Measurements from ENCODE around the gene KIF23.

The KIF23 gene

GRCh38 chr15:69402816-69403215 lies 11.3 kb upstream of the KIF23 start:
- Histone ChIP-seq H3K4me2 (ENCODE audit: insufficient read depth, low read length, poor library complexity, severe bottlenecking) (no peak overlapping the region), H3K9ac (ENCODE audit: low read depth, low read length, poor library complexity) (no peak overlapping the region), H3K36me3 (replicated peaks in 1 of 2; ENCODE audit: control insufficient read depth in 2 of 2, insufficient read depth in 2 of 2, low read length in 2 of 2) (no peaks in the 10 kb centered on the region), H4K8ac (ENCODE audit: low read depth, low read length) (no peak overlapping the region), H2BK120ac (ENCODE audit: low read depth, low read length) (no peak overlapping the region), H3K18ac (ENCODE audit: low read length) (no peak overlapping the region), H3K9me3 (replicated peaks in 1 of 2; ENCODE audit: control insufficient read depth in 2 of 2, insufficient read depth in 1 of 2, low read depth in 1 of 2, low read length in 2 of 2) (no peaks in the 10 kb centered on the region), H3K4ac (ENCODE audit: low read length) (no peak overlapping the region), H2BK15ac (ENCODE audit: low read length) (no peak overlapping the region), H2BK5ac (ENCODE audit: low read length) (no peak overlapping the region), H3K4me1 (ENCODE audit: control insufficient read depth in 2 of 2, insufficient read depth in 1 of 2, low read depth in 1 of 2, low read length in 2 of 2) (peaks cover 0 to 4% of the 10 kb centered on the region in 2 donors), H3K79me1 (ENCODE audit: low read depth, low read length) (no peaks in the 10 kb centered on the region), H3K27me3 (ENCODE audit: control insufficient read depth in 3 of 3, insufficient read depth in 3 of 3, low read depth in 1 of 3, low read length in 3 of 3) (no peaks in the 10 kb centered on the region), H2AFZ (ENCODE audit: low read length) (no peak overlapping the region), H2AK5ac (ENCODE audit: low read depth, low read length) (no peak overlapping the region), H2BK12ac (ENCODE audit: low read length) (no peak overlapping the region), H3K14ac (ENCODE audit: low read length) (no peak overlapping the region), H3K27ac (replicated peaks; ENCODE audit: low read length) (no peak overlapping the region), H3K23ac (ENCODE audit: low read depth, low read length, poor library complexity) (no peak overlapping the region), H4K91ac (ENCODE audit: low read depth, low read length, poor library complexity) (no peak overlapping the region), H3K4me3 (ENCODE audit: low read length in 2 of 2) (no peak overlapping the region)
- DNase-seq (ENCODE audit: low spot score), result no peak
- WGBS, 2 donors (ENCODE audit: extremely low coverage in 2 of 2, insufficient read length in 2 of 2, insufficient replicate concordance in 1 of 2), result no CpG with 5 or more reads among the region's 2 CpGs

- Histone ChIP-seq H3K23ac (ENCODE audit: low read depth, low read length, poor library complexity) (no peak overlapping the region), H4K8ac (ENCODE audit: low read depth, low read length) (no peak overlapping the region), H3K4me3 (ENCODE audit: low read length in 2 of 2) (no peak overlapping the region), H3K18ac (ENCODE audit: low read length) (no peak overlapping the region), H3K4me2 (ENCODE audit: insufficient read depth, low read length, poor library complexity, severe bottlenecking) (no peak overlapping the region), H3K9me3 (replicated peaks in 1 of 2; ENCODE audit: control insufficient read depth in 2 of 2, insufficient read depth in 1 of 2, low read depth in 1 of 2, low read length in 2 of 2) (no peaks in the 10 kb centered on the region), H3K4me1 (ENCODE audit: control insufficient read depth in 2 of 2, insufficient read depth in 1 of 2, low read depth in 1 of 2, low read length in 2 of 2) (peaks cover 0 to under 1% of the 10 kb centered on the region in 2 donors), H2AFZ (ENCODE audit: low read length) (no peak overlapping the region), H2BK5ac (ENCODE audit: low read length) (no peak overlapping the region), H3K36me3 (replicated peaks in 1 of 2; ENCODE audit: control insufficient read depth in 2 of 2, insufficient read depth in 2 of 2, low read length in 2 of 2) (no peaks in the 10 kb centered on the region), H3K4ac (ENCODE audit: low read length) (no peak overlapping the region), H3K9ac (ENCODE audit: low read depth, low read length, poor library complexity) (no peak overlapping the region), H3K14ac (ENCODE audit: low read length) (no peak overlapping the region), H2AK5ac (ENCODE audit: low read depth, low read length) (no peak overlapping the region), H3K27me3 (ENCODE audit: control insufficient read depth in 3 of 3, insufficient read depth in 3 of 3, low read depth in 1 of 3, low read length in 3 of 3) (no peaks in the 10 kb centered on the region), H4K91ac (ENCODE audit: low read depth, low read length, poor library complexity) (no peak overlapping the region), H3K79me1 (ENCODE audit: low read depth, low read length) (no peaks in the 10 kb centered on the region), H2BK12ac (ENCODE audit: low read length) (no peak overlapping the region), H2BK15ac (ENCODE audit: low read length) (no peak overlapping the region), H3K27ac (replicated peaks; ENCODE audit: low read length) (no peak overlapping the region), H2BK120ac (ENCODE audit: low read depth, low read length) (no peak overlapping the region)
- no CpG with 5 or more reads among the region's 4 CpGs for WGBS, 2 donors (ENCODE audit: extremely low coverage in 2 of 2, insufficient read length in 2 of 2, insufficient replicate concordance in 1 of 2)
- no peak for DNase-seq (ENCODE audit: low spot score)
Measured at GRCh38 chr15:69403594-69403993, 10.6 kb upstream of the KIF23 start.

- WGBS, 2 donors (ENCODE audit: extremely low coverage in 2 of 2, insufficient read length in 2 of 2, insufficient replicate concordance in 1 of 2), result no CpG with 5 or more reads among the region's 3 CpGs
- no peak for DNase-seq (ENCODE audit: low spot score)
- no peak overlapping the region for H2AFZ ChIP-seq (ENCODE audit: low read length)
- no peak overlapping the region for H2BK120ac ChIP-seq (ENCODE audit: low read depth, low read length)
- no peak overlapping the region for H2AK5ac ChIP-seq (ENCODE audit: low read depth, low read length)
- H2BK15ac ChIP-seq (ENCODE audit: low read length), result no peak overlapping the region
- H3K4me3 ChIP-seq (ENCODE audit: low read length in 2 of 2), result no peak overlapping the region
- no peaks in the 10 kb centered on the region for H3K79me1 ChIP-seq (ENCODE audit: low read depth, low read length)
- H4K8ac ChIP-seq (ENCODE audit: low read depth, low read length), result no peak overlapping the region
- no peak overlapping the region for H2BK12ac ChIP-seq (ENCODE audit: low read length)
- H3K27ac ChIP-seq (replicated peaks; ENCODE audit: low read length), result no peak overlapping the region
- H3K27me3 ChIP-seq (ENCODE audit: control insufficient read depth in 3 of 3, insufficient read depth in 3 of 3, low read depth in 1 of 3, low read length in 3 of 3), result no peaks in the 10 kb centered on the region
- no peak overlapping the region for H3K18ac ChIP-seq (ENCODE audit: low read length)
- H3K9me3 ChIP-seq (replicated peaks in 1 of 2; ENCODE audit: control insufficient read depth in 2 of 2, insufficient read depth in 1 of 2, low read depth in 1 of 2, low read length in 2 of 2), result no peaks in the 10 kb centered on the region
- no peak overlapping the region for H3K14ac ChIP-seq (ENCODE audit: low read length)
- H3K4ac ChIP-seq (ENCODE audit: low read length), result no peak overlapping the region
- H4K91ac ChIP-seq (ENCODE audit: low read depth, low read length, poor library complexity), result no peak overlapping the region
- H2BK5ac ChIP-seq (ENCODE audit: low read length), result no peak overlapping the region
- H3K4me1 ChIP-seq (ENCODE audit: control insufficient read depth in 2 of 2, insufficient read depth in 1 of 2, low read depth in 1 of 2, low read length in 2 of 2), result no peaks in the 10 kb centered on the region
- H3K9ac ChIP-seq (ENCODE audit: low read depth, low read length, poor library complexity), result no peak overlapping the region
- H3K23ac ChIP-seq (ENCODE audit: low read depth, low read length, poor library complexity), result no peak overlapping the region
- no peaks in the 10 kb centered on the region for H3K36me3 ChIP-seq (replicated peaks in 1 of 2; ENCODE audit: control insufficient read depth in 2 of 2, insufficient read depth in 2 of 2, low read length in 2 of 2)
- H3K4me2 ChIP-seq (ENCODE audit: insufficient read depth, low read length, poor library complexity, severe bottlenecking), result no peak overlapping the region
Measured at GRCh38 chr15:69405110-69405509, 9.0 kb upstream of the KIF23 start.

- no peak overlapping the region for H4K91ac ChIP-seq (ENCODE audit: low read depth, low read length, poor library complexity)
- no peaks in the 10 kb centered on the region for H3K27me3 ChIP-seq (ENCODE audit: control insufficient read depth in 3 of 3, insufficient read depth in 3 of 3, low read depth in 1 of 3, low read length in 3 of 3)
- H4K8ac ChIP-seq (ENCODE audit: low read depth, low read length), result no peak overlapping the region
- no peaks in the 10 kb centered on the region for H3K79me1 ChIP-seq (ENCODE audit: low read depth, low read length)
- no peaks in the 10 kb centered on the region for H3K9me3 ChIP-seq (replicated peaks in 1 of 2; ENCODE audit: control insufficient read depth in 2 of 2, insufficient read depth in 1 of 2, low read depth in 1 of 2, low read length in 2 of 2)
- no peak overlapping the region for H2BK15ac ChIP-seq (ENCODE audit: low read length)
- no peak overlapping the region for H3K4me3 ChIP-seq (ENCODE audit: low read length in 2 of 2)
- H2BK120ac ChIP-seq (ENCODE audit: low read depth, low read length), result no peak overlapping the region
- H2BK12ac ChIP-seq (ENCODE audit: low read length), result no peak overlapping the region
- H2BK5ac ChIP-seq (ENCODE audit: low read length), result no peak overlapping the region
- H3K18ac ChIP-seq (ENCODE audit: low read length), result no peak overlapping the region
- H3K36me3 ChIP-seq (replicated peaks in 1 of 2; ENCODE audit: control insufficient read depth in 2 of 2, insufficient read depth in 2 of 2, low read length in 2 of 2), result no peaks in the 10 kb centered on the region
- no peak overlapping the region for H2AK5ac ChIP-seq (ENCODE audit: low read depth, low read length)
- H3K4ac ChIP-seq (ENCODE audit: low read length), result no peak overlapping the region
- H3K14ac ChIP-seq (ENCODE audit: low read length), result no peak overlapping the region
- H3K23ac ChIP-seq (ENCODE audit: low read depth, low read length, poor library complexity), result no peak overlapping the region
- no peak overlapping the region for H2AFZ ChIP-seq (ENCODE audit: low read length)
- no peak overlapping the region for H3K9ac ChIP-seq (ENCODE audit: low read depth, low read length, poor library complexity)
- no peak overlapping the region for H3K4me2 ChIP-seq (ENCODE audit: insufficient read depth, low read length, poor library complexity, severe bottlenecking)
- no CpG with 5 or more reads among the region's 3 CpGs for WGBS, 2 donors (ENCODE audit: extremely low coverage in 2 of 2, insufficient read length in 2 of 2, insufficient replicate concordance in 1 of 2)
- H3K4me1 ChIP-seq (ENCODE audit: control insufficient read depth in 2 of 2, insufficient read depth in 1 of 2, low read depth in 1 of 2, low read length in 2 of 2), result no peaks in the 10 kb centered on the region
- DNase-seq (ENCODE audit: low spot score), result no peak
- H3K27ac ChIP-seq (replicated peaks; ENCODE audit: low read length), result no peak overlapping the region
Measured at GRCh38 chr15:69407719-69408400, 6.3 kb upstream of the KIF23 start.

Data from neuronal stem cell (in vitro differentiated cells).